ENCODE results near the gene CNGB1.

CNGB1 gene

GRCh38 chr16:57970970-57971369 lies at the start of gene CNGB1:
Gene CNGB1 (minus strand): TSS chr16:57971128. CDS start chr16:57967286, 3,842 bp downstream.
- TF ChIP-seq CTCF (IDR thresholded peaks at IDR 0.05; ENCODE audit: insufficient read depth, low read length, missing control alignments): no peak
- DNase-seq (ENCODE audit: low read depth, low spot score): no peak
- H3K4me3 ChIP-seq (ENCODE audit: low read depth, low read length): no peak within 1 kb of the TSS
- CTCF ChIA-PET: no interaction called here
- POLR2A ChIA-PET: no interaction called here

- H3K4me3 ChIP-seq (ENCODE audit: low read depth, low read length): no peak overlapping the region
- TF ChIP-seq CTCF (IDR thresholded peaks at IDR 0.05; ENCODE audit: insufficient read depth, low read length, missing control alignments): no peak
- no peak for DNase-seq (ENCODE audit: low read depth, low spot score)
- CTCF ChIA-PET: interaction anchor here (0.9 to 3.3 kb wide), 6 partner anchors 10 to 177 kb away, joined by 3 to 39 read pairs (median 6); no protein-coding TSS in a partner anchor
- POLR2A ChIA-PET: no interaction called here
Measured at GRCh38 chr16:58019866-58020538, 49.1 kb upstream of the CNGB1 start.

- H3K4me3 ChIP-seq (ENCODE audit: low read depth, low read length): no peak overlapping the region
- POLR2A ChIA-PET: no interaction called here
- CTCF ChIA-PET: interaction anchor here (1.2 to 3.3 kb wide), 5 partner anchors 8 to 178 kb away, joined by 5 to 39 read pairs (median 7); no protein-coding TSS in a partner anchor
- DNase-seq (ENCODE audit: low read depth, low spot score): no peak
- no peak for TF ChIP-seq CTCF (IDR thresholded peaks at IDR 0.05; ENCODE audit: insufficient read depth, low read length, missing control alignments)
Measured at GRCh38 chr16:58018803-58019202, 47.9 kb upstream of the CNGB1 start.

- ChIA-PET CTCF (interaction anchor here (1.7 to 3.3 kb wide), 3 partner anchors 105 to 117 kb away, joined by 5 to 39 read pairs (median 7); no protein-coding TSS in a partner anchor), POLR2A (no interaction called here)
- DNase-seq (ENCODE audit: low read depth, low spot score): no peak
- no peak for TF ChIP-seq CTCF (IDR thresholded peaks at IDR 0.05; ENCODE audit: insufficient read depth, low read length, missing control alignments)
- no peak overlapping the region for H3K4me3 ChIP-seq (ENCODE audit: low read depth, low read length)
Measured at GRCh38 chr16:58016840-58017446, 46.0 kb upstream of the CNGB1 start.

GRCh38 chr16:58013201-58013956 lies 42.5 kb upstream of the CNGB1 start:
- DNase-seq (ENCODE audit: low read depth, low spot score): no peak
- POLR2A ChIA-PET: interaction anchor here (0.6 kb wide), 1 partner anchor 93 kb away, joined by 7 read pairs; no protein-coding TSS in a partner anchor
- CTCF ChIA-PET: interaction anchor here (0.9 to 7.4 kb wide), 7 partner anchors 9 to 423 kb away, joined by 3 to 56 read pairs (median 7); partner anchors contain the start of genes USB1 and ZNF319
- TF ChIP-seq CTCF (IDR thresholded peaks at IDR 0.05; ENCODE audit: insufficient read depth, low read length, missing control alignments): no peak
- H3K4me3 ChIP-seq (ENCODE audit: low read depth, low read length): no peak overlapping the region

Data from AG04449 (cell line).